Liver (tissue), 9 donors: ENCODE measurements around the gene MAML3. TPM values are rescaled to one million over a fixed set of nuclear protein-coding genes. Genes with fewer than 3 reads are reported as not detected.

Source experiments
- DNase-seq: peaks from one replicate; pipeline ENCODE4 v3.0.0-alpha.2; 2017; ENCODE audit warnings: low spot score
- H3K27ac ChIP-seq, 2 donors: one replicate each; pipeline ENCODE4 v1.7.0; 2013; ENCODE audit warnings: inconsistent platforms in 2 of 2, low read length in 2 of 2, control low read depth in 1 of 2, low read depth in 1 of 2, mild to moderate bottlenecking in 1 of 2
- H3K27me3 ChIP-seq, 4 donors: one replicate each; pipeline versions ENCODE4 v1.6.1 to v1.7.0; 2013; ENCODE audit warnings: low read length in 3 of 4, inconsistent platforms in 1 of 4, mild to moderate bottlenecking in 1 of 4, moderate library complexity in 1 of 4; ENCODE audit not compliant: control insufficient read depth in 4 of 4, insufficient read depth in 4 of 4
- H3K36me3 ChIP-seq, 4 donors: one replicate each; pipeline versions ENCODE4 v1.6.1 to v1.7.0; 2013; ENCODE audit warnings: low read length in 3 of 4, mild to moderate bottlenecking in 3 of 4, low read depth in 1 of 4, moderate library complexity in 1 of 4; ENCODE audit not compliant: control insufficient read depth in 4 of 4, insufficient read depth in 3 of 4
- H3K4me1 ChIP-seq, 4 donors: one replicate each; pipeline versions ENCODE4 v1.6.1 to v1.7.0; 2013; ENCODE audit warnings: low read length in 3 of 4, mild to moderate bottlenecking in 3 of 4, moderate library complexity in 1 of 4; ENCODE audit not compliant: control insufficient read depth in 4 of 4, insufficient read depth in 4 of 4
- H3K4me3 ChIP-seq, 3 donors: one replicate each; pipeline versions ENCODE4 v1.6.1 to v1.7.0; 2013; ENCODE audit warnings: low read length in 3 of 3, control low read depth in 1 of 3, low read depth in 1 of 3, mild to moderate bottlenecking in 1 of 3
- H3K9ac ChIP-seq, 2 donors: one replicate each; pipeline ENCODE4 v1.7.0; 2013; ENCODE audit warnings: low read length in 2 of 2, mild to moderate bottlenecking in 2 of 2, moderate library complexity in 2 of 2, control low read depth in 1 of 2, low read depth in 1 of 2
- H3K9me3 ChIP-seq, 4 donors: one replicate each; pipeline versions ENCODE4 v1.6.1 to v1.7.0; 2013; ENCODE audit warnings: low read length in 3 of 4; ENCODE audit not compliant: control insufficient read depth in 4 of 4
- ATF3 ChIP-seq: IDR thresholded peaks from 2 replicates; pipeline ENCODE4 v1.6.1; 2016; ENCODE audit warnings: antibody characterized with exemption
- CTCF ChIP-seq: fragments of 150-350 bp; IDR thresholded peaks from 2 replicates; pipeline ENCODE4 v1.5.1; 2017; ENCODE audit warnings: improper control_type of control experiment, low read depth, low read length; ENCODE audit not compliant: missing input control
- EGR1 ChIP-seq, 2 donors: IDR thresholded peaks; 2 replicates each; pipeline ENCODE4 v1.6.1; 2016 to 2018; ENCODE audit warnings: antibody characterized with exemption in 2 of 2, low read depth in 2 of 2
- FOXA2 ChIP-seq: IDR thresholded peaks from 2 replicates; pipeline ENCODE4 v1.6.1; 2016; ENCODE audit warnings: antibody characterized with exemption
- GABPA ChIP-seq, 2 donors: IDR thresholded peaks in 1 of 2; conservative IDR thresholded peaks in 1 of 2; 2 replicates each; pipeline ENCODE4 v1.6.1; 2016; ENCODE audit warnings: antibody characterized with exemption in 2 of 2, mild to moderate bottlenecking in 1 of 2, moderate library complexity in 1 of 2
- HNF4A ChIP-seq, 2 donors: conservative IDR thresholded peaks; 2 replicates each; pipeline ENCODE4 v1.6.1; 2016; ENCODE audit warnings: antibody characterized with exemption in 2 of 2, mild to moderate bottlenecking in 2 of 2
- HNF4G ChIP-seq: IDR thresholded peaks from 2 replicates; pipeline ENCODE4 v1.6.1; 2016; ENCODE audit warnings: antibody characterized with exemption
- JUND ChIP-seq, 2 donors: IDR thresholded peaks; 2 replicates each; pipeline ENCODE4 v1.6.1; 2016; ENCODE audit warnings: antibody characterized with exemption in 2 of 2
- MAX ChIP-seq: IDR thresholded peaks from 2 replicates; pipeline ENCODE4 v1.6.1; 2016; ENCODE audit warnings: antibody characterized with exemption
- RAD21 ChIP-seq, 2 donors: IDR thresholded peaks; 2 replicates each; pipeline ENCODE4 v1.6.1; 2016; ENCODE audit warnings: antibody characterized with exemption in 2 of 2, mild to moderate bottlenecking in 2 of 2
- RXRA ChIP-seq, 2 donors: IDR thresholded peaks; 2 replicates each; pipeline ENCODE4 v1.6.1; 2017 to 2018; ENCODE audit warnings: antibody characterized with exemption in 2 of 2, mild to moderate bottlenecking in 1 of 2
- SP1 ChIP-seq: IDR thresholded peaks from 2 replicates; pipeline ENCODE4 v1.6.1; 2018; ENCODE audit warnings: antibody characterized with exemption, mild to moderate bottlenecking
- YY1 ChIP-seq: IDR thresholded peaks from 2 replicates; pipeline ENCODE4 v1.6.1; 2016; ENCODE audit warnings: antibody characterized with exemption, mild to moderate bottlenecking
- WGBS: extraction: QIAGEN DNeasy Blood & Tissue Kit; methylation state at CpG from one replicate; pipeline ENCODE4 v1.1.7; 2013; 5-methylcytosine and 5-hydroxymethylcytosine counted together
- polyA plus RNA-seq, 2 donors: library from polyadenylated mRNA; stranded (reverse) in 1 of 2; unstranded in 1 of 2; fragments of 200-250 nt in 1 of 2; fragments of >200 nt in 1 of 2; fragmentation: Nextera tagmentation in 1 of 2; extraction: Ambion mirVana in 1 of 2; gene quantifications; one replicate each; pipeline versions ENCODE4 v1.2.1 to v1.2.3, GENCODE V29; 2013 to 2015
- total RNA-seq, 2 donors: library from RNA; depleted of rRNA; stranded (reverse); fragments of >200 nt; gene quantifications; one replicate each; pipeline ENCODE4 v1.2.3, GENCODE V29; 2014
- TF ChIP-seq, protein P1 (sequence below): IDR thresholded peaks from 2 replicates; pipeline ENCODE4 v1.6.1; 2016; ENCODE audit warnings: antibody characterized with exemption
- TF ChIP-seq, protein P2 (sequence below): IDR thresholded peaks from 2 replicates; pipeline ENCODE4 v1.6.1; 2016; ENCODE audit warnings: antibody characterized with exemption, mild to moderate bottlenecking
- donor health status: healthy.
- donor health status: healthy.
- donor health status: healthy.
- donor health status: healthy.
- donor health status: healthy.

MAML3 gene
- total and polyA plus RNA-seq, 4 donors = 1.3 to 4.3 (median 2.7) TPM

DNA sequence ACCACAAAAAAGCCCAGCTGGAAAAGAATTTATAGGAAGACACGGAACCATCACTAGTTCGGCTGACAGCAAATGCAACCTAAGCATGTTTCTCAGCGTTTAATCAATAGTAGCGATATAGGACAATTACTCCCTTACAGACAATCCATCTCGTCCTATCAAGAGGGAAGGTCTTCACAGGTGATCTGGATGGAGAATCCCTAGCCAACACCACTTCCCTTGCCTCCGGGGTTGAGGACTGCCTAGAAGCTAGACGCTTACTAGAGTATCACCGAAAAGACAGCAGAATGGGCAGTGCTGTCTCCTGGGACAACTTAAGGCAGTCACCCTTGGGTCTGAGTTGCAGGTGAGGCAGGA is 32.1 kb upstream of the MAML3 start (continued):
- TF ChIP-seq, protein P1, sequence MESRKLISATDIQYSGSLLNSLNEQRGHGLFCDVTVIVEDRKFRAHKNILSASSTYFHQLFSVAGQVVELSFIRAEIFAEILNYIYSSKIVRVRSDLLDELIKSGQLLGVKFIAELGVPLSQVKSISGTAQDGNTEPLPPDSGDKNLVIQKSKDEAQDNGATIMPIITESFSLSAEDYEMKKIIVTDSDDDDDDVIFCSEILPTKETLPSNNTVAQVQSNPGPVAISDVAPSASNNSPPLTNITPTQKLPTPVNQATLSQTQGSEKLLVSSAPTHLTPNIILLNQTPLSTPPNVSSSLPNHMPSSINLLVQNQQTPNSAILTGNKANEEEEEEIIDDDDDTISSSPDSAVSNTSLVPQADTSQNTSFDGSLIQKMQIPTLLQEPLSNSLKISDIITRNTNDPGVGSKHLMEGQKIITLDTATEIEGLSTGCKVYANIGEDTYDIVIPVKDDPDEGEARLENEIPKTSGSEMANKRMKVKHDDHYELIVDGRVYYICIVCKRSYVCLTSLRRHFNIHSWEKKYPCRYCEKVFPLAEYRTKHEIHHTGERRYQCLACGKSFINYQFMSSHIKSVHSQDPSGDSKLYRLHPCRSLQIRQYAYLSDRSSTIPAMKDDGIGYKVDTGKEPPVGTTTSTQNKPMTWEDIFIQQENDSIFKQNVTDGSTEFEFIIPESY = no peak

GRCh38 chr4:140185412-140186081 is 31.6 kb upstream of the MAML3 start:
- no peak for DNase-seq
- Histone ChIP-seq H3K27me3 (no peaks in the 10 kb centered on the region), H3K27ac (no peak overlapping the region), H3K36me3 (no peaks in the 10 kb centered on the region), H3K9me3 (no peaks in the 10 kb centered on the region), H3K4me1 (no peaks in the 10 kb centered on the region), H3K4me3 (no peak overlapping the region), H3K9ac (no peak overlapping the region)
- 87% methylated on average over 3 of the region's 3 CpGs for WGBS
- TF ChIP-seq CTCF (no peak), FOXA2 (no peak), HNF4G (no peak), SP1 (no peak), JUND (IDR thresholded peaks at IDR 0.05) (no peak), RAD21 (IDR thresholded peaks at IDR 0.05) (no peak), HNF4A (conservative IDR thresholded peaks at IDR 0.05) (no peak), MAX (no peak), GABPA (IDR thresholded peaks at IDR 0.05 in 1 of 2, conservative IDR thresholded peaks at IDR 0.05 in 1 of 2) (no peak), EGR1 (IDR thresholded peaks at IDR 0.05; ENCODE audit: low read depth in 2 of 2) (no peak), YY1 (no peak), ATF3 (no peak), RXRA (IDR thresholded peaks at IDR 0.05) (no peak)
- TF ChIP-seq, protein P2, sequence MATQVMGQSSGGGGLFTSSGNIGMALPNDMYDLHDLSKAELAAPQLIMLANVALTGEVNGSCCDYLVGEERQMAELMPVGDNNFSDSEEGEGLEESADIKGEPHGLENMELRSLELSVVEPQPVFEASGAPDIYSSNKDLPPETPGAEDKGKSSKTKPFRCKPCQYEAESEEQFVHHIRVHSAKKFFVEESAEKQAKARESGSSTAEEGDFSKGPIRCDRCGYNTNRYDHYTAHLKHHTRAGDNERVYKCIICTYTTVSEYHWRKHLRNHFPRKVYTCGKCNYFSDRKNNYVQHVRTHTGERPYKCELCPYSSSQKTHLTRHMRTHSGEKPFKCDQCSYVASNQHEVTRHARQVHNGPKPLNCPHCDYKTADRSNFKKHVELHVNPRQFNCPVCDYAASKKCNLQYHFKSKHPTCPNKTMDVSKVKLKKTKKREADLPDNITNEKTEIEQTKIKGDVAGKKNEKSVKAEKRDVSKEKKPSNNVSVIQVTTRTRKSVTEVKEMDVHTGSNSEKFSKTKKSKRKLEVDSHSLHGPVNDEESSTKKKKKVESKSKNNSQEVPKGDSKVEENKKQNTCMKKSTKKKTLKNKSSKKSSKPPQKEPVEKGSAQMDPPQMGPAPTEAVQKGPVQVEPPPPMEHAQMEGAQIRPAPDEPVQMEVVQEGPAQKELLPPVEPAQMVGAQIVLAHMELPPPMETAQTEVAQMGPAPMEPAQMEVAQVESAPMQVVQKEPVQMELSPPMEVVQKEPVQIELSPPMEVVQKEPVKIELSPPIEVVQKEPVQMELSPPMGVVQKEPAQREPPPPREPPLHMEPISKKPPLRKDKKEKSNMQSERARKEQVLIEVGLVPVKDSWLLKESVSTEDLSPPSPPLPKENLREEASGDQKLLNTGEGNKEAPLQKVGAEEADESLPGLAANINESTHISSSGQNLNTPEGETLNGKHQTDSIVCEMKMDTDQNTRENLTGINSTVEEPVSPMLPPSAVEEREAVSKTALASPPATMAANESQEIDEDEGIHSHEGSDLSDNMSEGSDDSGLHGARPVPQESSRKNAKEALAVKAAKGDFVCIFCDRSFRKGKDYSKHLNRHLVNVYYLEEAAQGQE = no peak
- TF ChIP-seq, protein P1 = no peak
